GM19463 (cell line): Measurements from ENCODE around the gene C12orf57.
A peak's percentile ranks its signal among the peaks of the same experiment; 100 is the strongest.
"Not testable (repeated sequence)": the region's sequence is repeated elsewhere in the genome, so short reads cannot be mapped to it uniquely, and the experiment has no call there.

Experiments used
- ATAC-seq: cut with Tn5 transposase; IDR thresholded peaks from one replicate; pipeline ENCODE4 v1.9.1; 2021; ENCODE audit warnings: mild to moderate bottlenecking, moderate library complexity; ENCODE audit not compliant: unreplicated experiment

Gene C12orf57, protein sequence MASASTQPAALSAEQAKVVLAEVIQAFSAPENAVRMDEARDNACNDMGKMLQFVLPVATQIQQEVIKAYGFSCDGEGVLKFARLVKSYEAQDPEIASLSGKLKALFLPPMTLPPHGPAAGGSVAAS

GRCh38 chr12:6943722-6944380, at the start of gene C12orf57, which contains the start of gene RNU7-1:
C12orf57 (plus strand) TSS chr12:6944022; CDS start chr12:6944122, 100 bp downstream.
RNU7-1 (plus strand) TSS chr12:6943816.
- ATAC-seq, result peak; percentile 35

DNA sequence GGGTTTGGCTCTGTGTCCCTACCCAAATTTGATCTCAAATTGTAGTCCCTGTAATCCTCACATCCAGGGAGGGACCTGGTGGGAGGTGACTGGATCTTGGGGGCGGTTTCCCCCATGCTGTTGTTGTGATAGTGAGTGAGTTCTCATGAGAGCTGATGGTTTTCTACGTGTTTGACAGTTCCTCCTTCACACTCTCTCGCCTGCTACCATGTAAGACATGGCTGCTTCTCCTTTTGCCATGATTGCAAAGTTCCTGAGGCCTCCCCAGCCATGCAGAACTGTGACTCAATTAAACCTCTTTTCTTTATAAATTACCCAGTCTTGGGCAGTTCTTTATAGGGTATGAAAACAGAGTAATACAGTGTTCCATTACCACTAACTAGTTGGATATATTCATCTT, 49.5 kb upstream of the C12orf57 start:
- no peak for ATAC-seq

- ATAC-seq, result no peak
Observed at GRCh38 chr12:6896846-6897435, 46.9 kb upstream of the C12orf57 start.

DNA sequence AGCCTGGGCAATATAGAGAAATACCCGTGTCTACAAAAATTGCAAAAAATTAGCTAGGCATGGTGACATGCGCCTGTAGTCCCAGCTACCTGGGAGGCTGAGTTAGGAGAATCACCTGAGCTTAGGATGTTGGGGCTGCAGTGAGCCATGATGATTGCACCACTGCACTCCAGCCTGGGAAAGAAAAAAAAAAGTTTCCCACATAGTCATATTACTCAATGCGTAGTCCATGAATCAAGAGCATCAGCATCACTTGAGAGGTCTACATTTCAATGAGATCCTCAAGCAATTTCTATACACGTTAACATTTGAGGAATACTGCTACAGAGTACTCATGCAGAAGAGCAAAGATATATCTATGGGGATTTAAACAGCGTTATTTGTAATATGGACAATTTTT, 44.4 kb upstream of the C12orf57 start:
- no peak for ATAC-seq

DNA sequence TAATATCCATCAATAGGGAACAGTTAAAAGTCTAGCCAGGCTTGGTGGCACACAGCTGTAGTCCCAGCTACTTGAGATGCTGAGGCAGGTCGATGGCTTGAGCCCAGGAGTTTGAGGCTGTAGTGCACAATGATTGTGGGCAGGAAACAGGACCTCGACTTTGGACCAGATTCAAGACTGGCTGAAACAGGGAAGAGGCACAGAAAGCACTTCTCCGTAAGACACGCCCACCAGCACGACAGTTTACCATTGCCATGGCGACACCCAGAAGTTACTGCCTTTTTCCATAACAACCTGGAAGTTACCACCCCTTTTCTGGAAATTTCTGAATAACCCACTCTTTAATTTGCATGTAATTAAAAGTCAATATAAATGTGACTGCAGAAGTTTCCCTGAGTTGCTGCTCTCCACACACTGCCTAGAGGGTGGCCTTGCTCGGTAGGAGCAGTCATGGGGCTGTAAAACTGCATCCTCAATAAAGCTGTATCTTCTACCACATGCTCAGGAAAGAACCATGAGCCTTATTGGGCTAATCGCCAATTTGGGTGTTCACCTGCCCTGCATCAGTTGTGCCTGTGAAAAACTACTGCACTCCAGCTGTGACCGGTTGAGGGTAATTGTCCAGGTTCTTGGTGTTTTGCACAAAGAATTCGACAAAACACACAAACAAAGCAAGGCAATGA, 43.8 kb upstream of the C12orf57 start:
- ATAC-seq, result no peak

DNA sequence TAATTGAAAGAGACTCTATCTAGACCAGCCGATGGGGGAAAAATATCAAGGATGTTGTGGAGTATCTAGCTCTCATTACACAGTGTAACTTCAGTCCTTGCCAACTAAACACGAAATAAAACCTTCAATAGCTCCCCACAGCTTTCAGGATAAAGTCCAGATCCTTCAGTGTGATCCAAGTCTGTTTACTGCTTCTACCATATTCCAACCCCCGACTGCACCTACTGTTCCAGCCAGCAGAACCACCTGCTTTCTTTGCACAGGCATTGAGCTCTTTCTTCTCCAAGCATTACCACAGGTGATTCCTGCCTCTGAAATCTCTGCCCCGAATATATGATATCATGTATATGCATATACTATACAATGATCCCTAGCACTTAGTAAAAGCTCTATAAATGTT, 41.4 kb upstream of the C12orf57 start:
- ATAC-seq, result no peak

GRCh38 chr12:6903722-6904121, 40.1 kb upstream of the C12orf57 start:
- ATAC-seq, result no peak

- ATAC-seq, result peak; percentile 96
Observed at GRCh38 chr12:6904280-6905276, 39.2 kb upstream of the C12orf57 start, which contains the start of gene LRRC23. LRRC23 (plus strand) TSS chr12:6904822; CDS start chr12:6905634, 812 bp downstream.

DNA sequence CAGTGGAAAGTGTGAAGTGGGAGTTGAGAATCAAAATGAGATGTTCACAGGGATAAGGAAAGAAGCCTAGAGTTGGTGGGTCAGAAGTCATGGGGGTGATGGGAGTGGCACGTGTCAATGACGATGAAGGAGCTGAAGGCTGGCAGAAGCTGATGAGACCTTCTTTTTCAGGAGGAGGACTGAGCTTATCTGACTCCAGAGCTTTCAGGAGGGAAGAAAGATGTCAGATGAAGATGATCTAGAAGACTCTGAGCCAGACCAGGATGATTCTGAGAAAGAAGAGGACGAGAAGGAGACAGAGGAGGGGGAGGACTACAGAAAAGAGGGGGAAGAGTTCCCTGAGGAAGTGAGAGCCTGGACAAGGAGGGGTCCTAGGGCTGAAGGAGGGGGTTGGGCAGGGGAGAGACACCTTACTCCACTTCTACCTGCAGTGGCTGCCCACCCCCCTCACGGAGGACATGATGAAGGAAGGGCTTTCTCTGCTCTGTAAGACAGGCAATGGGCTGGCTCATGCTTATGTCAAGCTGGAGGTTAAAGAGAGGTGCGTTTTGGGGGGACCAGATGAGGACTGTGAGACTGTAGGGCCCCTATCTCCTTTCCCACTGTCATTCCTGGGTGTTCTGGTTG, 38.3 kb upstream of the C12orf57 start:
- ATAC-seq, result no peak

DNA sequence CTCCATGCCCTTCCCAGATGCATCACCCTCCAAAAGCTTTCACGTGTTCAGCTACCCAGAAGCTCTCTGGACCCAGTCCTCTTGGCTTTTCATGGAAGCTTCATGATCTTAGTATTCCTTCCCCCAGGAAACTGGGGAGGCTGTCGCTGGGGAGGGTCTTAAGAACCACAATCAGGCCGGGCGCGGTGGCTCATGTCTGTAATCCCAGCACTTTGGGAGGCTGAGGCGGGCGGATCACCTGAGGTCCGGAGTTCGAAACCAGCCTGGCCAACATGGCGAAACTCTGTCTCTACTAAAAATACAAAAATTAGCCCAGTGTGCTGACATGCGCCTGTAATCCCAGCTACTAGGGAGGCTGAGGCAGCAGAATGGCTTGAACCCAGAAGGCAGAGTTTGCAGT, 35.7 kb upstream of the C12orf57 start:
- ATAC-seq, result not testable (repeated sequence)

GRCh38 chr12:6909421-6910145, 34.2 kb upstream of the C12orf57 start:
- ATAC-seq, result no peak

DNA sequence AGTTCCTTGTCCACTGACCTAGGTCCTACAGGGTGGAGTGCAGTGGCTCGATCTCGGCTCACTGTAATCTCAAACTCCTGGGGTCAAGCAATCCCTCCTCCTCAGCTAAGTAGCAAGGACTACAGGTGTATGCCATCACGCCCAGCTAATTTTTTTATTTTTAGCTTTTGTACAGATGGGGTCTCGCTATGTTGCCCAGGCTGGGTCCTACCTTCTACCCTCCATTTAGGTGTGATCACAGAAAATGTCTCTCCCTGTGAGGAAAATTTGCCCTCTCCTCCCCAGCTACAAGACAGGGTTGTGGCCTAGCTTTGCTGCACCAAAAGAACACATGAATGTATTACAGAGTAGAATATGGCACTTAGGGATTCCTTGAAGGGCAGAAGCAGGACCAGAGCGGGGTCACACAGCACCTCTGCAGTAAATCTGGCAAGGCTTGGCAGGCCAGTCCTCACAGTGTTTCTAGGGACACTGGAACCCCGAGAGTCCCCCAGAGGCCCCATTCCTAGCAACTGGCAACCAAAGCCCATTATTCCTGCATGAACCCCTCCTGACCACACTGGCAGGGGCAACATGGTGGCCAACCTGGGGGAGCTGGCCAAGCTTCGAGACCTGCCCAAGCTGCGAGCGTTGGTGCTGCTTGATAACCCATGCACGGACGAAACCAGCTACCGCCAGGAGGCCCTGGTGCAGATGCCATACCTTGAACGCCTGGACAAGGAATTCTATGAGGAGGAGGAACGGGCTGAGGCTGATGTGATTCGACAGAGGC, 31.5 kb upstream of the C12orf57 start:
- ATAC-seq, result no peak

DNA sequence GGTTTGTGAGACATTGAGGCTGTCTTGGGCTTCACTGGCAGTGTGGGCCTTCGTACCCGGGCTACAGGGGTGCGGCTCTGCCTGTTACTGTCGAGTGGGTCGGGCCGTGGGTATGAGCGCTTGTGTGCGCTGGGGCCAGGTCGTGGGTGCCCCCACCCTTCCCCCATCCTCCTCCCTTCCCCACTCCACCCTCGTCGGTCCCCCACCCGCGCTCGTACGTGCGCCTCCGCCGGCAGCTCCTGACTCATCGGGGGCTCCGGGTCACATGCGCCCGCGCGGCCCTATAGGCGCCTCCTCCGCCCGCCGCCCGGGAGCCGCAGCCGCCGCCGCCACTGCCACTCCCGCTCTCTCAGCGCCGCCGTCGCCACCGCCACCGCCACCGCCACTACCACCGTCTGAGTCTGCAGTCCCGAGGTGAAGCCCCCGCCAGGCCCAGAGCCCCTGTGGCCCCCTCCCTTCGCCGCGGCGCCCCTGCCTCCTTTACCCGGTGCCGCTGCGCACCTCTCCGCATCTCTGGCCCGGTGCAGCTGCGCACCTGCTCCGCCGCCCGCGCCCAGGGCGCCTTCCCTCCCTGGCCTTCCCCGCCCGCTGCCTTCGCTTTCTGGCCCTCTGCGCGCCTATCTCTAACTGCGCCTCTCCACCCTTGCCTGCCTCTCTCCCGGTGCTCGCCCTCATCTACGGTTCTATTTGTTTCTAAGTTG, 29.4 kb upstream of the C12orf57 start, which contains the start of gene ENO2:
ENO2 (plus strand) TSS at position 335 of the 701 bp plus-strand sequence. CDS start 1,253 bp downstream, outside the sequence.
- peak; percentile 83 for ATAC-seq

- ATAC-seq, result no peak
Observed at GRCh38 chr12:6914947-6915788, 28.7 kb upstream of the C12orf57 start.

DNA sequence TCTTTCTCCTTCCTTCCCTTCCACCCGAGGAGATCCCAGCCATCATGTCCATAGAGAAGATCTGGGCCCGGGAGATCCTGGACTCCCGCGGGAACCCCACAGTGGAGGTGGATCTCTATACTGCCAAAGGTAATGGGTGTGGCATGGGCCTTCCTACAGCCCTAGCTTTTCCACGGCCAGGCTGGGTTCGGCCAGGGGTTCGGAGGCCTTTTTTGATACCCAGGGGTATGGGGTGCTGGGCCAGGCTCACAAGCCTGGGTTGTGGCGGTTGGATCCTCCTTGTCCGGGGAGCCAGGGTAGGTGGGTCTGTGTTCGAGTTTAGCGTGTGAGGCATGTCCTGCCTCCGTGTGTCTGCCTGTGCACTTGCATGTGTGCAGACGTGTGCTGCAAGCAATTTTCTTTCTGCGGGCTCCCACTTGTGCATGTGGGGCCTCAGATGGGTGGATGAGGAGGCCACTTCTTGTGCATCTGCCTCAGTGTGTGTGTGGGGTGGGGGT, 28.0 kb upstream of the C12orf57 start:
- ATAC-seq, result no peak

DNA sequence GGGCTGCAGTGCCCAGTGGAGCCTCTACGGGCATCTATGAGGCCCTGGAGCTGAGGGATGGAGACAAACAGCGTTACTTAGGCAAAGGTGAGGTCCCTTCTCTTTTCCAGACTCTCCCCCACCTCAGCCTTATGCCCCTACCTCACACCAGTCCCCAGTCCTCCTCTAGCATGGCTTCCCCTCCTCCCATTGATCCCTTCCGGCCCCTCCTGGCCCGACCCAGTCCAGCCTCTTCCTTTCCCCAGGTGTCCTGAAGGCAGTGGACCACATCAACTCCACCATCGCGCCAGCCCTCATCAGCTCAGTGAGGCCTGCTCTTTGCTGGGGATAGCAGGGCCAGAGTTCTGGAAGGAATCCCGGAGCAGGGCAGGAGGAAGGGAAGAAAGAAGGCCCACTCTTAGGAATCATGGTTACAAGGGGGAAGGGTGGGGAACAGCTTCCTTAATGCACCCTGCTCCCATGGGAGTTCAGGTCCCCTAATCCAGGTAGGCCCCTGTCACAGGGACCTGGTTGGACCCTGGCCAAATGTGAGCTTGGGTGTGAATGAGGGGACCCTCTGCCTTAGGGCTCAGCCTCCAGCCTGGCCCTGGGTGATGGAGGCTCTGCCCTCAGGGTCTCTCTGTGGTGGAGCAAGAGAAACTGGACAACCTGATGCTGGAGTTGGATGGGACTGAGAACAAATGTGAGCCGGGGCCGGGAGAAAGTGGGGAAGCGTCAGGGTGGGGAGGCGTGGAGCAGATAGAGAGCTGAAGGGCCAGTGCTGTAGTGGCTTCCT, 27.2 kb upstream of the C12orf57 start:
- ATAC-seq, result no peak
